HG02870 (cell line): ENCODE measurements around the gene RHEX.

ENCODE experiments used
- ATAC-seq: cut with Tn5 transposase; IDR thresholded peaks from one replicate; pipeline ENCODE4 v1.9.1; 2021; ENCODE audit warnings: mild to moderate bottlenecking, moderate library complexity; ENCODE audit not compliant: unreplicated experiment

Gene RHEX

GRCh38 chr1:206114692-206115640 lies 62.0 kb downstream of the RHEX start:
- ATAC-seq, result no peak

- ATAC-seq, result no peak
Measured at GRCh38 chr1:206115791-206116190, 62.8 kb downstream of the RHEX start.

- no peak for ATAC-seq
Measured at GRCh38 chr1:206116191-206116872, 63.4 kb downstream of the RHEX start.

GRCh38 chr1:206116873-206117150 lies 63.8 kb downstream of the RHEX start:
- ATAC-seq, result no peak

GRCh38 chr1:206117151-206117948 lies 64.4 kb downstream of the RHEX start, which contains the start of gene AVPR1B:
Gene AVPR1B, minus strand, starts transcription at chr1:206117388. Its CDS starts 498 bp downstream, at chr1:206116890.
- ATAC-seq, result no peak

- ATAC-seq, result no peak
Measured at GRCh38 chr1:206120406-206120805, 67.4 kb downstream of the RHEX start.

GRCh38 chr1:206121269-206121668 lies 68.3 kb downstream of the RHEX start:
- ATAC-seq, result no peak

- no peak for ATAC-seq
Measured at GRCh38 chr1:206122686-206123085, 69.7 kb downstream of the RHEX start.

- no peak for ATAC-seq
Measured at GRCh38 chr1:206125346-206125745, 72.4 kb downstream of the RHEX start.

GRCh38 chr1:206127336-206127735 lies 74.4 kb downstream of the RHEX start:
- ATAC-seq, result no peak

- no peak for ATAC-seq
Measured at GRCh38 chr1:206128196-206128595, 75.2 kb downstream of the RHEX start.

GRCh38 chr1:206131037-206131436 lies 78.1 kb downstream of the RHEX start:
- ATAC-seq, result no peak

GRCh38 chr1:206133751-206134415 lies 80.9 kb downstream of the RHEX start:
- ATAC-seq, result no peak

- no peak for ATAC-seq
Measured at GRCh38 chr1:206135248-206135647, 82.3 kb downstream of the RHEX start.

- no peak for ATAC-seq
Measured at GRCh38 chr1:206136241-206136640, 83.3 kb downstream of the RHEX start.

- no peak for ATAC-seq
Measured at GRCh38 chr1:206142011-206142410, 89.0 kb downstream of the RHEX start.

- ATAC-seq, result no peak
Measured at GRCh38 chr1:206142770-206143169, 89.8 kb downstream of the RHEX start.

- no peak for ATAC-seq
Measured at GRCh38 chr1:206143537-206144172, 90.7 kb downstream of the RHEX start.

- no peak for ATAC-seq
Measured at GRCh38 chr1:206144605-206145004, 91.6 kb downstream of the RHEX start.

- no peak for ATAC-seq
Measured at GRCh38 chr1:206145771-206146290, 92.9 kb downstream of the RHEX start.
